CD4-positive, CD25-positive, alpha-beta regulatory T cell (primary cell): ENCODE results near the gene GCN1. TPM values are rescaled to one million over a fixed set of nuclear protein-coding genes. Genes with fewer than 3 reads are reported as not detected.

ENCODE experiments used
- ATAC-seq, 2 donors: fragments of 150-1000 bp; cut with Tn5 transposase; one replicate each; pipeline ENCODE4 v1.10.0; 2021; ENCODE audit warnings: low read depth in 2 of 2, moderate number of reproducible peaks in 2 of 2, moderate library complexity in 1 of 2
- DNase-seq, 3 donors: peaks; one replicate each; pipeline versions ENCODE4 v3.0.0 to v3.0.0-alpha.2; 2012 to 2022; ENCODE audit warnings: mixed read lengths in 1 of 3
- H3K27ac ChIP-seq: one replicate; pipeline ENCODE4 v1.7.0; 2013; ENCODE audit warnings: mild to moderate bottlenecking, low read length; ENCODE audit not compliant: insufficient read depth, poor library complexity, severe bottlenecking
- H3K27me3 ChIP-seq: one replicate; pipeline ENCODE4 v1.7.0; 2013; ENCODE audit warnings: low read length; ENCODE audit not compliant: control insufficient read depth, insufficient read depth
- H3K36me3 ChIP-seq: one replicate; pipeline ENCODE4 v1.7.0; 2013; ENCODE audit warnings: mild to moderate bottlenecking, low read length, moderate library complexity; ENCODE audit not compliant: control insufficient read depth, insufficient read depth
- H3K4me1 ChIP-seq: 2 replicates; pipeline ENCODE4 v1.7.0; 2013; ENCODE audit warnings: mild to moderate bottlenecking, low read length; ENCODE audit not compliant: insufficient read depth, control insufficient read depth, poor library complexity, severe bottlenecking
- H3K4me3 ChIP-seq: one replicate; pipeline ENCODE4 v1.7.0; 2013; ENCODE audit warnings: low read depth, mild to moderate bottlenecking, low read length, moderate library complexity
- H3K9me3 ChIP-seq, 2 experiments: 1 replicate in 1 of 2; 2 replicates in 1 of 2; pipeline ENCODE4 v1.7.0; 2013; ENCODE audit warnings: low read length in 2 of 2, mild to moderate bottlenecking in 1 of 2, moderate library complexity in 1 of 2; ENCODE audit not compliant: control insufficient read depth in 2 of 2
- H3K27ac Mint-ChIP-seq, 3 donors: one replicate each; pipeline ENCODE4 v1.8.0; 2020 to 2022; ENCODE audit warnings: mild to moderate bottlenecking in 3 of 3, mixed read lengths in 3 of 3, moderate library complexity in 2 of 3
- H3K27me3 Mint-ChIP-seq: one replicate; pipeline ENCODE4 v1.8.0; 2022; ENCODE audit warnings: mild to moderate bottlenecking, mixed read lengths
- H3K36me3 Mint-ChIP-seq: one replicate; pipeline ENCODE4 v1.8.0; 2020; ENCODE audit warnings: mixed read lengths
- H3K4me1 Mint-ChIP-seq, 4 donors: one replicate each; pipeline ENCODE4 v1.8.0; 2020 to 2022; ENCODE audit warnings: mixed read lengths in 4 of 4, mild to moderate bottlenecking in 1 of 4
- H3K4me3 Mint-ChIP-seq, 4 donors: one replicate each; pipeline ENCODE4 v1.8.0; 2020 to 2022; ENCODE audit warnings: mild to moderate bottlenecking in 4 of 4, mixed read lengths in 4 of 4, moderate library complexity in 3 of 4
- H3K9me3 Mint-ChIP-seq, 7 donors: one replicate each; pipeline ENCODE4 v1.8.0; 2020 to 2022; ENCODE audit warnings: mixed read lengths in 7 of 7, mild to moderate bottlenecking in 3 of 7, moderate library complexity in 2 of 7
- polyA plus RNA-seq, 4 donors: library from polyadenylated mRNA; unstranded; fragments of 300-500 nt; fragmentation: Illumina TruSeq; gene quantifications; one replicate each; pipeline ENCODE4 v1.2.3, GENCODE V29; 2021
- total RNA-seq: library from RNA; stranded (reverse); gene quantifications from one replicate; pipeline ENCODE4 v1.2.3, GENCODE V29; 2022

Gene GCN1
- total and polyA plus RNA-seq, 5 donors from 2014 or later: 17.0 to 115 (median 22.5) TPM

- H3K4me3 ChIP-seq: no peak overlapping the region
- peaks cover 42% of the 10 kb centered on the region for H3K36me3 Mint-ChIP-seq
- no peak overlapping the region for H3K4me3 Mint-ChIP-seq
- no peaks in the 10 kb centered on the region for H3K27me3 ChIP-seq
- H3K9me3 ChIP-seq: no peaks in the 10 kb centered on the region
- peaks cover 4 to 17% (median 11%) of the 10 kb centered on the region in 4 donors for H3K4me1 Mint-ChIP-seq
- H3K27ac Mint-ChIP-seq: peak overlapping the region in 1 of 3 donors; percentile 60
- no peak for DNase-seq
- no peaks in the 10 kb centered on the region for H3K4me1 ChIP-seq
- H3K9me3 Mint-ChIP-seq: no peaks in the 10 kb centered on the region
- no peak for ATAC-seq
- peaks cover 81% of the 10 kb centered on the region for H3K36me3 ChIP-seq
- H3K27me3 Mint-ChIP-seq: no peaks in the 10 kb centered on the region
- H3K27ac ChIP-seq: no peak overlapping the region
These were observed 11.3 kb downstream of the GCN1 start for GRCh38 chr12:120183211-120183631.

DNA sequence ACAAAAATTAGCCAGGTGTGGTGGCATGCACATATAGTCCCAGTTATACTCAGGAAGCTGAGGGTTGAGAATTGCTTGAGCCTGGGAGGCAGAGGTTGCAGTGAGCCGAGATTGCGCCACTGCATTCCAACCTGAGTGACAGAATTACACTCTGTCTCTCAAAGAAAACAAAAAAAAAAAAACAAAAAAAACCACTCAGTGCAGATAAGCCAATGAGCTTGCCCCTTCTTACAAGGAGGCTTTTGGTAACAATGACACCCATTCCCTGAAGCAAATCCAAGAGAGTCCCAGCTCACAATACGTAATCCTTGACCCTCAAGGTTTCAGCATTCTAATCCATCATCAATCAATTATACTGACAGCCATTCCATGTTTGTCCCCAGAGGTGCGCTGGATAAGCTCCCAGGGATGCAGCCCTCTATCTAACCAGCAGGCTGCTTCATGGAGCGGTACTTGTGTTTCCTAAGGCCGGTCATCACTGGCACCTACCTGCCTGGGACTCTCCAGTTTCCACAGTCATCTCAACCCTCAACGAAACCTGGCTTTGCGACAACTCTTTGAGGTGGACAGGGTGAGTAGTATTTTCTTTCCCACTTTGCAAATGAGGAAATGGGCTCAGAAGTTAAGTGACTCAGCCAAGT lies 12.4 kb downstream of the GCN1 start:
- Histone ChIP-seq H3K27me3 (no peaks in the 10 kb centered on the region), H3K36me3 (peaks cover 83% of the 10 kb centered on the region), H3K4me1 (no peaks in the 10 kb centered on the region), H3K4me3 (no peak overlapping the region), H3K9me3 (no peaks in the 10 kb centered on the region), H3K27ac (no peak overlapping the region)
- no peak overlapping the region for H3K27ac Mint-ChIP-seq
- H3K36me3 Mint-ChIP-seq: peaks cover 52% of the 10 kb centered on the region
- H3K27me3 Mint-ChIP-seq: no peaks in the 10 kb centered on the region
- H3K9me3 Mint-ChIP-seq: no peaks in the 10 kb centered on the region
- no peak overlapping the region for H3K4me3 Mint-ChIP-seq
- no peak for ATAC-seq
- H3K4me1 Mint-ChIP-seq: peaks cover 4 to 17% (median 11%) of the 10 kb centered on the region in 4 donors
- no peak for DNase-seq

- no peaks in the 10 kb centered on the region for H3K27me3 ChIP-seq
- H3K27ac ChIP-seq: no peak overlapping the region
- Mint-ChIP-seq H3K4me1 (peaks cover 4 to 12% (median 7%) of the 10 kb centered on the region in 4 donors), H3K9me3 (no peaks in the 10 kb centered on the region), H3K4me3 (no peak overlapping the region), H3K36me3 (peaks cover 51% of the 10 kb centered on the region), H3K27ac (no peak overlapping the region), H3K27me3 (no peaks in the 10 kb centered on the region)
- DNase-seq (no peak), ATAC-seq (no peak)
- peaks cover 83% of the 10 kb centered on the region for H3K36me3 ChIP-seq
- no peaks in the 10 kb centered on the region for H3K9me3 ChIP-seq
- no peak overlapping the region for H3K4me3 ChIP-seq
- no peaks in the 10 kb centered on the region for H3K4me1 ChIP-seq
These were observed 13.5 kb downstream of the GCN1 start for GRCh38 chr12:120180975-120181374.

- DNase-seq: no peak
- no peaks in the 10 kb centered on the region for H3K9me3 Mint-ChIP-seq
- Histone ChIP-seq H3K27me3 (no peaks in the 10 kb centered on the region), H3K27ac (no peak overlapping the region), H3K4me3 (no peak overlapping the region), H3K36me3 (peaks cover 90% of the 10 kb centered on the region), H3K4me1 (no peaks in the 10 kb centered on the region), H3K9me3 (no peaks in the 10 kb centered on the region)
- no peaks in the 10 kb centered on the region for H3K27me3 Mint-ChIP-seq
- H3K4me3 Mint-ChIP-seq: no peak overlapping the region
- no peaks in the 10 kb centered on the region for H3K4me1 Mint-ChIP-seq
- peaks cover 41% of the 10 kb centered on the region for H3K36me3 Mint-ChIP-seq
- ATAC-seq: no peak
- no peak overlapping the region for H3K27ac Mint-ChIP-seq
These were observed 19.0 kb downstream of the GCN1 start for GRCh38 chr12:120175537-120175936.

DNA sequence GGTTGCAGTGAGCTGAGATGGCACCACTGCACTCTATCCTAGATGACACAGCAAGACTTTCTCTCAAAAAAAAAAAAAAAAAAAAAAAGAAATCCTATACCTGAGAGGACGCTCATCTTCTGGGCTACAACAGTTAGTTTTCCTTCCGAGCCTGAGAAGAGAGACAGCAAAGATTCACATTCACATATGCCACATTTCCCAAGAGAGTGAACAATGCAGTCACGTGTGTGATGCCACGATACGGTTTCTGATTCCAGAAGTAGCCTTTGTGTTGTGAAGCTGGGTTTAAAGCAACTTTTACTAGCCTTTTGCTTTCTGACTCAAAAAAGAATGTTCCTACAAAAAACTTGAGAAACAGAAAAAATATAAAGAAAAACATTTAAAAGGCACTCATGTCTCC lies 19.5 kb downstream of the GCN1 start:
- no peak overlapping the region for H3K27ac Mint-ChIP-seq
- H3K36me3 ChIP-seq: peaks cover 92% of the 10 kb centered on the region

GRCh38 chr12:120172053-120172452 lies 22.5 kb downstream of the GCN1 start:
- Mint-ChIP-seq H3K36me3 (peaks cover 33% of the 10 kb centered on the region), H3K27ac (no peak overlapping the region), H3K9me3 (no peaks in the 10 kb centered on the region), H3K4me3 (no peak overlapping the region), H3K27me3 (no peaks in the 10 kb centered on the region), H3K4me1 (no peaks in the 10 kb centered on the region)
- Histone ChIP-seq H3K27me3 (no peaks in the 10 kb centered on the region), H3K36me3 (peaks cover 88% of the 10 kb centered on the region), H3K4me3 (no peak overlapping the region), H3K27ac (no peak overlapping the region), H3K9me3 (no peaks in the 10 kb centered on the region), H3K4me1 (no peaks in the 10 kb centered on the region)
- DNase-seq: no peak
- ATAC-seq: no peak

More for the DNA sequence above, 19.5 kb downstream of the GCN1 start:
- H3K4me1 Mint-ChIP-seq: no peaks in the 10 kb centered on the region
- no peaks in the 10 kb centered on the region for H3K4me1 ChIP-seq
- no peak for ATAC-seq
- H3K27ac ChIP-seq: no peak overlapping the region
- DNase-seq: no peak
- H3K9me3 Mint-ChIP-seq: no peaks in the 10 kb centered on the region
- no peak overlapping the region for H3K4me3 Mint-ChIP-seq
- H3K4me3 ChIP-seq: no peak overlapping the region
- peaks cover 44% of the 10 kb centered on the region for H3K36me3 Mint-ChIP-seq
- no peaks in the 10 kb centered on the region for H3K9me3 ChIP-seq
- H3K27me3 Mint-ChIP-seq: no peaks in the 10 kb centered on the region
- no peaks in the 10 kb centered on the region for H3K27me3 ChIP-seq

DNA sequence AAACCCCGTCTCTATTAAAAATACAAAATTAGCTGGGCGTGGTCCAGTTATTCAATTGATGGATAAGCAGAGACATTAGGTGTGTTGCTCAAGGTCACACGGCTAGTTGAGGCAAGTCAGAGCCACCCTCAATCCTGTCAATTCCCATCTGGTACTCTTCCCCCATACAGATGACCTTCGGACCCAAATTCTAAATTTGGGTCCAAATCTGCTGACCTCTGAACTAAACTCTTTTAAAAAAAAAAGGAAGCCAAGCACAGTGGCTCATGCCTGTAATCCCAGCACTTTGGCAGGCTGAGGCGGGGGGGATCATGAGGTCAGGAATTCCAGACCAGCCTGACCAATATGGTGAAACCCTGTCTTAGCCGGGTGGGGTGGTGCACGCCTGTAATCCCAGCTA lies 23.9 kb downstream of the GCN1 start:
- Histone ChIP-seq H3K4me3 (no peak overlapping the region), H3K36me3 (peaks cover 75% of the 10 kb centered on the region), H3K9me3 (no peaks in the 10 kb centered on the region), H3K27me3 (no peaks in the 10 kb centered on the region), H3K27ac (no peak overlapping the region), H3K4me1 (no peaks in the 10 kb centered on the region)
- H3K4me1 Mint-ChIP-seq: no peaks in the 10 kb centered on the region
- peaks cover 25% of the 10 kb centered on the region for H3K36me3 Mint-ChIP-seq
- H3K27me3 Mint-ChIP-seq: no peaks in the 10 kb centered on the region
- ATAC-seq: no peak
- no peak overlapping the region for H3K27ac Mint-ChIP-seq
- no peak for DNase-seq
- H3K9me3 Mint-ChIP-seq: no peaks in the 10 kb centered on the region
- no peak overlapping the region for H3K4me3 Mint-ChIP-seq

- no peaks in the 10 kb centered on the region for H3K27me3 ChIP-seq
- no peak overlapping the region for H3K4me3 Mint-ChIP-seq
- no peaks in the 10 kb centered on the region for H3K27me3 Mint-ChIP-seq
- no peaks in the 10 kb centered on the region for H3K9me3 Mint-ChIP-seq
- ATAC-seq: no peak
- no peak for DNase-seq
- no peaks in the 10 kb centered on the region for H3K9me3 ChIP-seq
- H3K4me3 ChIP-seq: no peak overlapping the region
- peaks cover 25% of the 10 kb centered on the region for H3K36me3 Mint-ChIP-seq
- no peaks in the 10 kb centered on the region for H3K4me1 ChIP-seq
- H3K4me1 Mint-ChIP-seq: no peaks in the 10 kb centered on the region
- no peak overlapping the region for H3K27ac Mint-ChIP-seq
- no peak overlapping the region for H3K27ac ChIP-seq
- H3K36me3 ChIP-seq: peaks cover 68% of the 10 kb centered on the region
These were observed 24.6 kb downstream of the GCN1 start for GRCh38 chr12:120169946-120170345.
